GM12872 (cell line): ENCODE measurements around the gene TOM1.

ENCODE experiments used
- TF ChIP-seq, protein P1 (sequence below): IDR thresholded peaks from 3 replicates; pipeline ENCODE4 v1.5.1; 2011; ENCODE audit warnings: low read depth, mild to moderate bottlenecking, low read length, moderate library complexity; ENCODE audit not compliant: insufficient read depth

TOM1 gene

DNA sequence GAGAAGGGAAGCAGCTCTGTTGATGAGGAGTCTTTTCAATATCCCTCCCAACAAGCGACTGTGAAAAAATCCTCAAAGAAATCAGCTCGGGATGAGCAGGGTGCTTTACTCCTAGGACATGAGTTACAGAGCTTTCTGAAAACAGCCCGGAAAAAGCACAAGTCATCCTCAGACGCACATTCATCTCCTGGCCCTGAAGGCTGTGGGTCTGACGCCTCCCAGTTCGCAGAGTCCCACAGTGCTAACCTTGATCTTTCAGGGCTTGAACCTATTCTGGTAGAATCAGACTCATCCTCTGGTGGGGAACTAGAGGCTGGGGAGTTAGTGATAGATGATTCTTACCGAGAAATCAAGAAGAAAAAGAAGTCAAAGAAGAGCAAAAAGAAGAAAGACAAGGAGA is 34.7 kb upstream of the TOM1 start:
- TF ChIP-seq, protein P1, sequence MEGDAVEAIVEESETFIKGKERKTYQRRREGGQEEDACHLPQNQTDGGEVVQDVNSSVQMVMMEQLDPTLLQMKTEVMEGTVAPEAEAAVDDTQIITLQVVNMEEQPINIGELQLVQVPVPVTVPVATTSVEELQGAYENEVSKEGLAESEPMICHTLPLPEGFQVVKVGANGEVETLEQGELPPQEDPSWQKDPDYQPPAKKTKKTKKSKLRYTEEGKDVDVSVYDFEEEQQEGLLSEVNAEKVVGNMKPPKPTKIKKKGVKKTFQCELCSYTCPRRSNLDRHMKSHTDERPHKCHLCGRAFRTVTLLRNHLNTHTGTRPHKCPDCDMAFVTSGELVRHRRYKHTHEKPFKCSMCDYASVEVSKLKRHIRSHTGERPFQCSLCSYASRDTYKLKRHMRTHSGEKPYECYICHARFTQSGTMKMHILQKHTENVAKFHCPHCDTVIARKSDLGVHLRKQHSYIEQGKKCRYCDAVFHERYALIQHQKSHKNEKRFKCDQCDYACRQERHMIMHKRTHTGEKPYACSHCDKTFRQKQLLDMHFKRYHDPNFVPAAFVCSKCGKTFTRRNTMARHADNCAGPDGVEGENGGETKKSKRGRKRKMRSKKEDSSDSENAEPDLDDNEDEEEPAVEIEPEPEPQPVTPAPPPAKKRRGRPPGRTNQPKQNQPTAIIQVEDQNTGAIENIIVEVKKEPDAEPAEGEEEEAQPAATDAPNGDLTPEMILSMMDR: no peak

DNA sequence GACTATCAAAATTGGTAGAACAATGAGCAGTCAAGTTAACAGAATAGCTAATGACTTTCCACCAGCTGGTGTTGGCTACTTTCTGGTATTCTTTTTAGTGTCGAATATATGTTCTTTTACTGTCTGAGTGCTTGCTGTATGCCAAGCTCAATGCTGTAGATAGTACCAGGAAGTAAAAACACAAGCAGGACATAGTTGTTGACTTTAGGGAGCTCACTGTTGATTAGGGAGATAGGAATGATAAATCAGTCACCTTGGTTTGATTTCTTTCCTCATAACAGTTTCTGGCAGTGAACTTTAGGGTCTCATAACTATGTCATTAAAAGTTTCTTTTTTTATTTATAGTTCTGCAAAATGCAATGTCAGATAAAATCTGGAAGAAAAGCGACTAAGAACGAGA is 33.4 kb upstream of the TOM1 start:
- TF ChIP-seq, protein P1: no peak

DNA sequence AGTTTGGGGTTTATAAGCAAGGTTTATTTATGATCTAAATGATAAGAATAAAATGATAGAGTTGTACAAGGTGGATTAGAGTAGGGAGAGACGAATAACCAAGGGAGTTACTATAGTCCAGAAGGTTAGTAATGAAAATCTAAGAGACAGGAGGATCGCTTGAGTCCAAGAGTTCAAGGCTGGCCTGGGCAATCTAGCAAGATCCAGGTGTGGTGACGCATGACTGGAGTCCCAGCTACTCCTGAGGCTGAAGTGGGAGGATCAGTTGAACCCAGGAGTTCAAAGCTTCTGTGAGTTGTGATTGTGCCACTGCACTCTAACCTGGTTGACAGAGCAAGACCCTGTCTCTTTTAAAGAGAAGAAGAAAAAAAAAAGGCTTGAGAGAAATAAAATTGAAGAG is 30.1 kb upstream of the TOM1 start:
- TF ChIP-seq, protein P1: no peak

DNA sequence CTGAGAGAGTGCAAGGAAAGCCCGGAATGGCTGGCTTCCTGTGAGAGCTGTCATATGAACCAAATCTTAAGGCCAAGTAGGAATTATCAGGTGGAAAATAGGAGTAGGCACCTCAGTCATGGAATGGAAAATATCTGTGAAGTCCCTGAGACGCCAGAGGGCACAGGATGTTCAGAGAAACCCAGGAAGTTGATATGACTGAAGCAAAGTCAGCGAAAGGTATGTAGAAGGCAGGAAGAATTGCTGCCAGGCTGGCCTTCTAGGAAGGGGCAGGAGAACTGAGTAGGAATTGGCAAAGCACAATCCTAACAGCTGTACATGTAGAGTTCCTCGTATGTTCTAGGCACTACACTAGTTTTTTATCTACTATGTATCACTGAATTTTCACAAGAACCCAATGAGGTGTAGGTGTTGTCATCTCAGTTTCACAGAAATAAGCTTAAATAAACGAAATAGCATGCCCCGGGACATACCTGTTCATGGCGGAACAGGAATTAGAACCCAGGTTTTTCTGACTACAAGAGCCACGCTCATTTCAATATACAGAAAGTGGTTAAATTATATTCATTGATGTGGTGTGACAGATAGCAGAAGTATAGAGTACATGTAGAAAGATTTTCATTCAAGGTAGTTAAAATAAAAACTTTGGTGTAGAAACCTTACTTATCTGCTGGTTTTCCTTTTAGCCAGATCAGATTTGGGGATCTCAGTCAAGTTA is 25.4 kb upstream of the TOM1 start:
- TF ChIP-seq, protein P1: no peak

DNA sequence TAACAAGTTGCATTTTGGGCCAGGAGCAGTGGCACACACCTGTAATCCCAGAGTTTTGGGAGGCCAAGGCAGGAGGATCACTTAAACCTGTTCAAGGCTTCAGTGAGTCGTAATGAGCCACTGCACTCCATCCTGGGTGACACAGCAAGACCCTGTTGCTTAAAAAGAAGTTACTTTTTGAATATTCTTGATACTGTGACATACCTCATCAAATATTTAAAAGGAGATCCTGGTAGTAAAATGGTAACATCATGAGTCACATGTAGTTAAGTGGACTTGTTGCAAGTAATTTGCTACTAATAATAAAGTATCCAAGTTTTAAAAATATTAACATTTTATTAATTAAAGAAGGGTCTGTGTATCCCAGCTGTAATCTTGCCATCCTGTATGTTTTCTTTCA is 24.1 kb upstream of the TOM1 start:
- TF ChIP-seq, protein P1: no peak

DNA sequence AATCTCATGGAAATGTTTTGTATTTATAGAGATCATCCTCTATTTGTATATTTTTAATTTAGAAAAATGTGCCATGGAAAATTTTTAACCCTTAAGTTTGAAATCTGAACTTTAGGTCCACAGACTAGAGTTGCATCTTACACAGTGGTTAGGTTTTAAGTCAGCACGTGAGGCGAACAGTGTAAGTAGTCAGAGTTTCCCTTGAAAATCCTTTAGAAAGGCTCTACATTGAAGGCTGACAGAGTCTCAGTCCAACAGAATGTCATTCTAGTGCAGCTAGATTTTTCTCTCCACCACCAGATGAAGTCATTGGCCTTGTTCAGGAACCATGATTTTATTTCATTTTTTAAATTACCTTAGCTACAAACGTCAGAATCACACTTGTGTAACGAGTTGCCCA is 23.7 kb upstream of the TOM1 start:
- TF ChIP-seq, protein P1: no peak

DNA sequence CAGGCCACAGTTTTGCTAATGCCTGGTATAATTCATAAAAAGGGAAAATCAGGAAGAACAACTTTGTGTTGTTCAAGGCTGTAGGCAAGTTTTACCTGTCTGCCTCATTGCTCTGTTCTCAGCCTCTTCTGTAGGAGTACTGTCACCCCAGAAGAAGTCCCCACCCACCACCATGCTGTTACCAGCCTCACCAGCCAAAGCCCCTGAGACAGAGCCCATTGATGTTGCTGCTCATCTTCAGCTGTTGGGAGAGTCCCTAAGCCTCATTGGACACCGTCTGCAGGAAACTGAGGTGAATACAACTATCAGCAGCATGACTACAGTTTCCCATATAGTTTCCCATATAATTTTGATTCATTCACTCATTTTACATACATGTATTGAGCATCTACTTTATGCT is 11.6 kb upstream of the TOM1 start:
- TF ChIP-seq, protein P1: no peak
